ENCODE results near the gene MAP1B.
A peak's percentile ranks its signal among the peaks of the same experiment; 100 is the strongest.

DNA sequence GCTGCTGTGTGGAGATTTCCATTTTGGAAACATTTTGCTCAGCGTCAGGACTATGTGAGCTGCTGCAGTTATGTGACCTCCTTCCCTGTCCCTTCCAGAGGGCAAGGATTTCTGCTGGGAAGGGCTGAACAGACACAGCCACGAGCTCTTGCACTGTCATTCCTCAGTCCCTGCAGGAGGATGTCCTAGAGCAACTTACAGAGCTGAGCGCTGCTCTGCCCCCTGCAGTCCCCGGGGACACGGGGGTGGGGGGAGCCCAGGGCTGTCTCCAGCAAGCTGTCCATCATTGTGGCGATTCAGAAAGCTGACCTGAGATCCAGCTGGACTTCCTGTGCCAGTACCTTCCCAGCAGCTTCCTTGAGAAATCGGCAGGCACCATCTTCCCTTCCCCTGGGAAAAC lies 28.0 kb upstream of the MAP1B start:
- TF ChIP-seq EGR1 (IDR thresholded peaks at IDR 0.05; ENCODE audit: low read depth) (no peak), EZH2phosphoT487 (IDR thresholded peaks at IDR 0.05; ENCODE audit: borderline replicate concordance) (no peak)
- TF ChIP-seq, protein P1, sequence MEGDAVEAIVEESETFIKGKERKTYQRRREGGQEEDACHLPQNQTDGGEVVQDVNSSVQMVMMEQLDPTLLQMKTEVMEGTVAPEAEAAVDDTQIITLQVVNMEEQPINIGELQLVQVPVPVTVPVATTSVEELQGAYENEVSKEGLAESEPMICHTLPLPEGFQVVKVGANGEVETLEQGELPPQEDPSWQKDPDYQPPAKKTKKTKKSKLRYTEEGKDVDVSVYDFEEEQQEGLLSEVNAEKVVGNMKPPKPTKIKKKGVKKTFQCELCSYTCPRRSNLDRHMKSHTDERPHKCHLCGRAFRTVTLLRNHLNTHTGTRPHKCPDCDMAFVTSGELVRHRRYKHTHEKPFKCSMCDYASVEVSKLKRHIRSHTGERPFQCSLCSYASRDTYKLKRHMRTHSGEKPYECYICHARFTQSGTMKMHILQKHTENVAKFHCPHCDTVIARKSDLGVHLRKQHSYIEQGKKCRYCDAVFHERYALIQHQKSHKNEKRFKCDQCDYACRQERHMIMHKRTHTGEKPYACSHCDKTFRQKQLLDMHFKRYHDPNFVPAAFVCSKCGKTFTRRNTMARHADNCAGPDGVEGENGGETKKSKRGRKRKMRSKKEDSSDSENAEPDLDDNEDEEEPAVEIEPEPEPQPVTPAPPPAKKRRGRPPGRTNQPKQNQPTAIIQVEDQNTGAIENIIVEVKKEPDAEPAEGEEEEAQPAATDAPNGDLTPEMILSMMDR (IDR thresholded peaks at IDR 0.05 in 2 of 3, conservative IDR thresholded peaks at IDR 0.05 in 1 of 3; ENCODE audit: borderline replicate concordance in 1 of 3, insufficient read depth in 1 of 3, low read depth in 2 of 3, low read length in 2 of 3) = 0 out of 6 replicates have a peak, but pooled peaks of 2 of the 3 experiments have one; percentile 8 to 18
- TF ChIP-seq, protein P2, sequence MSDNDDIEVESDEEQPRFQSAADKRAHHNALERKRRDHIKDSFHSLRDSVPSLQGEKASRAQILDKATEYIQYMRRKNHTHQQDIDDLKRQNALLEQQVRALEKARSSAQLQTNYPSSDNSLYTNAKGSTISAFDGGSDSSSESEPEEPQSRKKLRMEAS (IDR thresholded peaks at IDR 0.05) = no peak
